HepG2 (cell line): Measurements from ENCODE around the gene ASB3. TPM values are rescaled to one million over a fixed set of nuclear protein-coding genes. Genes with fewer than 3 reads are reported as not detected.

Experiments
- BORCS8-MEF2B ChIP-seq: sonication (generic); formaldehyde crosslinking; IDR thresholded peaks from 2 replicates; pipeline ENCODE4 v1.8.0; 2022; ENCODE audit warnings: mild to moderate bottlenecking, missing genetic modification reagents
- EP300 ChIP-seq, 3 experiments: sonication (generic) in 1 of 3; formaldehyde crosslinking in 1 of 3; IDR thresholded peaks; 2 replicates each; pipeline versions ENCODE4 v1.5.1 to v1.6.1; 2011 to 2020; ENCODE audit warnings: low read depth in 2 of 3, low read length in 2 of 3, borderline replicate concordance in 1 of 3, improper control_type of control experiment in 1 of 3, mild to moderate bottlenecking in 1 of 3, missing genetic modification reagents in 1 of 3, moderate library complexity in 1 of 3
- HOXD1 ChIP-seq: sonication (generic); formaldehyde crosslinking; IDR thresholded peaks from 2 replicates; pipeline ENCODE4 v1.5.0; 2020; ENCODE audit warnings: missing genetic modification reagents
- MZF1 ChIP-seq: sonication (generic); formaldehyde crosslinking; IDR thresholded peaks from 2 replicates; pipeline ENCODE4 v1.8.1; 2023; ENCODE audit warnings: mild to moderate bottlenecking, missing genetic modification reagents, borderline replicate concordance
- NR2F1 ChIP-seq, 2 experiments: fragments of 450-650 bp in 1 of 2; formaldehyde crosslinking in 1 of 2; IDR thresholded peaks; 2 replicates each; pipeline versions ENCODE4 v1.5.0 to v1.6.1; 2016 to 2020; ENCODE audit warnings: mild to moderate bottlenecking in 1 of 2, missing compliant biosample characterization in 1 of 2, missing genetic modification reagents in 1 of 2, moderate library complexity in 1 of 2
- STAT5B ChIP-seq: sonication (generic); formaldehyde crosslinking; IDR thresholded peaks from 2 replicates; pipeline ENCODE4 v1.4.0; 2020; ENCODE audit warnings: missing genetic modification reagents
- ZNF136 ChIP-seq: sonication (generic); formaldehyde crosslinking; IDR thresholded peaks from 2 replicates; pipeline ENCODE4 v1.8.1; 2022; ENCODE audit warnings: low read depth, mild to moderate bottlenecking, moderate library complexity, missing genetic modification reagents
- ZNF3 ChIP-seq: IDR thresholded peaks from 2 replicates; pipeline ENCODE4 v1.7.0; 2017; ENCODE audit warnings: inconsistent platforms
- ZNF563 ChIP-seq: sonication (generic); formaldehyde crosslinking; IDR thresholded peaks from 2 replicates; pipeline ENCODE4 v1.8.0; 2022; ENCODE audit warnings: mild to moderate bottlenecking, moderate library complexity, missing genetic modification reagents
- ZNF607 ChIP-seq: sonication (generic); formaldehyde crosslinking; IDR thresholded peaks from 2 replicates; pipeline ENCODE4 v1.5.1; 2020; ENCODE audit warnings: missing genetic modification reagents, mild to moderate bottlenecking, borderline replicate concordance
- polyA plus RNA-seq, 8 experiments: library from polyadenylated mRNA; depleted of rRNA in 3 of 8; stranded (reverse) in 7 of 8; unstranded in 1 of 8; fragments of >200 nt; fragmentation: Illumina TruSeq in 4 of 8; extraction: Trizol in 4 of 8; gene quantifications; 2 replicates each; pipeline versions ENCODE4 v1.2.1 to v1.2.3, GENCODE V29; 2011 to 2016; ENCODE audit warnings: low read depth in 4 of 8, missing spikeins in 1 of 8, mixed read lengths in 1 of 8; ENCODE audit not compliant: insufficient read depth in 1 of 8
- total RNA-seq, 5 experiments: library from RNA; depleted of rRNA; stranded (reverse); fragments of >200 nt; fragmentation: Illumina TruSeq; extraction: Trizol; gene quantifications; 2 replicates each; pipeline ENCODE4 v1.2.3, GENCODE V29; 2016; ENCODE audit warnings: low read depth in 1 of 5
- TF ChIP-seq, protein P1 (sequence below): sonication (generic); formaldehyde crosslinking; IDR thresholded peaks from 2 replicates; pipeline ENCODE4; 2020; ENCODE audit warnings: missing genetic modification reagents, mild to moderate bottlenecking, borderline replicate concordance
- TF ChIP-seq, protein P2 (sequence below), 2 experiments: IDR thresholded peaks; 2 replicates each; pipeline ENCODE4 v1.6.1; 2011 to 2012; ENCODE audit warnings: low read length in 2 of 2, borderline replicate concordance in 1 of 2, low read depth in 1 of 2, mild to moderate bottlenecking in 1 of 2, moderate library complexity in 1 of 2
- TF ChIP-seq, protein P3 (sequence below), 2 experiments: fragments of 450-650 bp in 1 of 2; sonication (generic) in 1 of 2; formaldehyde crosslinking; IDR thresholded peaks; 2 replicates each; pipeline versions ENCODE4 v1.5.0 to v1.8.0; 2020 to 2022; ENCODE audit warnings: mild to moderate bottlenecking in 1 of 2, missing genetic modification reagents in 1 of 2
- TF ChIP-seq, protein P4 (sequence below): sonication (generic); formaldehyde crosslinking; IDR thresholded peaks from 2 replicates; pipeline ENCODE4 v1.5.0; 2020; ENCODE audit warnings: mild to moderate bottlenecking, missing genetic modification reagents

Gene ASB3
- total and polyA plus RNA-seq, 2 of the 13 experiments (the other 11 are each of a cell fraction or from before 2014, with no cell fraction given), result 40.1 to 41.8 TPM

DNA sequence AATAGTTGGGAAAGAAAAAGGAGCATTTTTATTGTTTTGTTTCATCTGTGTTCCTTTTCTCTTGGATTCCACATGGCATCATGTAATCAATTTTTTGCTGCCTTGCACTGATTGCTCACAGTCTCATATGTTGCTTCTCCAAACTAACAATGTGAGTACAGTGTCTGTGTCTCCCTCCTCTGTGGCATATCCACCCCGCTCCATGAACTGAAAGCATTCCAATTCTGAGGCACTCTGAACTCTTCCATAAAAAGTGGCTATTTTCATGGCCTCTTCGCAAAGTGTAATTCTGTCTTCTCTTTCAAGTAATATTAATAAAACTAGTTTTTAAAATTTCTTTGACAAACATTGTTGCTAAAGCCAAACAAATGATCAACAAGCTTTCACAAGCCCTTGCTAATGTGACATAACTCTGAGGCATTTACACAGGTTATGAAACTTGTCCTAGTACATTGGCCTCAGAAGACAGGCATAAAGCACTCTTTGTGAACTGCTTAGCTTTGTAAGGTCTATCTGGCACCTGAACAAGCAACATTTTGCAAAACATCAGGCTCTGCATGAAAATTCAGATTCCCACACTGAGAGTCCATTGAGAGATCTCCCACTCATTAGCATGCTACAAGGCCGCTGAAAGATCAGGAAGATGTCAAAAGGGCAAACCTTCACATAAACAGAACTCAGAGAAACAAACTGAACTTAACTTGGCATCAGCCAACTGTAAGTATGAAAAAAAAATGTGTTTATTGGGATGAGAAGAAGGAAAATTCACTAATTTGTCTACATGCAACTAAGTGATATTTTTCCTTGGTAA is 40.0 kb upstream of the ASB3 start (continued):
- TF ChIP-seq STAT5B (peak; percentile 88; the same call in 1 of the 2 replicates), ZNF3 (CRISPR knock-in tag) (peak; percentile 71), NR2F1 (CRISPR knock-in tag; IDR thresholded peaks at IDR 0.05) (peak; percentile 87 to 92), ZNF563 (CRISPR knock-in tag) (no peak), BORCS8-MEF2B (no peak; the same call in 1 of the 2 replicates), ZNF136 (CRISPR knock-in tag) (no peak; the same call in 1 of the 2 replicates), HOXD1 (CRISPR knock-in tag) (peak; percentile 90), ZNF607 (CRISPR knock-in tag) (peak; percentile 42; the same call in 1 of the 2 replicates), EP300 (IDR thresholded peaks at IDR 0.05; ENCODE audit: low read depth in 2 of 2, low read length in 2 of 2) (peak; percentile 97 to 99), EP300 (CRISPR knock-in tag; IDR thresholded peaks at IDR 0.05; ENCODE audit: borderline replicate concordance) (peak; percentile 99), MZF1 (no peak)
- TF ChIP-seq, protein P1, sequence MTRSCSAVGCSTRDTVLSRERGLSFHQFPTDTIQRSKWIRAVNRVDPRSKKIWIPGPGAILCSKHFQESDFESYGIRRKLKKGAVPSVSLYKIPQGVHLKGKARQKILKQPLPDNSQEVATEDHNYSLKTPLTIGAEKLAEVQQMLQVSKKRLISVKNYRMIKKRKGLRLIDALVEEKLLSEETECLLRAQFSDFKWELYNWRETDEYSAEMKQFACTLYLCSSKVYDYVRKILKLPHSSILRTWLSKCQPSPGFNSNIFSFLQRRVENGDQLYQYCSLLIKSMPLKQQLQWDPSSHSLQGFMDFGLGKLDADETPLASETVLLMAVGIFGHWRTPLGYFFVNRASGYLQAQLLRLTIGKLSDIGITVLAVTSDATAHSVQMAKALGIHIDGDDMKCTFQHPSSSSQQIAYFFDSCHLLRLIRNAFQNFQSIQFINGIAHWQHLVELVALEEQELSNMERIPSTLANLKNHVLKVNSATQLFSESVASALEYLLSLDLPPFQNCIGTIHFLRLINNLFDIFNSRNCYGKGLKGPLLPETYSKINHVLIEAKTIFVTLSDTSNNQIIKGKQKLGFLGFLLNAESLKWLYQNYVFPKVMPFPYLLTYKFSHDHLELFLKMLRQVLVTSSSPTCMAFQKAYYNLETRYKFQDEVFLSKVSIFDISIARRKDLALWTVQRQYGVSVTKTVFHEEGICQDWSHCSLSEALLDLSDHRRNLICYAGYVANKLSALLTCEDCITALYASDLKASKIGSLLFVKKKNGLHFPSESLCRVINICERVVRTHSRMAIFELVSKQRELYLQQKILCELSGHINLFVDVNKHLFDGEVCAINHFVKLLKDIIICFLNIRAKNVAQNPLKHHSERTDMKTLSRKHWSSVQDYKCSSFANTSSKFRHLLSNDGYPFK (CRISPR knock-in tag), result no peak
- TF ChIP-seq, protein P2, sequence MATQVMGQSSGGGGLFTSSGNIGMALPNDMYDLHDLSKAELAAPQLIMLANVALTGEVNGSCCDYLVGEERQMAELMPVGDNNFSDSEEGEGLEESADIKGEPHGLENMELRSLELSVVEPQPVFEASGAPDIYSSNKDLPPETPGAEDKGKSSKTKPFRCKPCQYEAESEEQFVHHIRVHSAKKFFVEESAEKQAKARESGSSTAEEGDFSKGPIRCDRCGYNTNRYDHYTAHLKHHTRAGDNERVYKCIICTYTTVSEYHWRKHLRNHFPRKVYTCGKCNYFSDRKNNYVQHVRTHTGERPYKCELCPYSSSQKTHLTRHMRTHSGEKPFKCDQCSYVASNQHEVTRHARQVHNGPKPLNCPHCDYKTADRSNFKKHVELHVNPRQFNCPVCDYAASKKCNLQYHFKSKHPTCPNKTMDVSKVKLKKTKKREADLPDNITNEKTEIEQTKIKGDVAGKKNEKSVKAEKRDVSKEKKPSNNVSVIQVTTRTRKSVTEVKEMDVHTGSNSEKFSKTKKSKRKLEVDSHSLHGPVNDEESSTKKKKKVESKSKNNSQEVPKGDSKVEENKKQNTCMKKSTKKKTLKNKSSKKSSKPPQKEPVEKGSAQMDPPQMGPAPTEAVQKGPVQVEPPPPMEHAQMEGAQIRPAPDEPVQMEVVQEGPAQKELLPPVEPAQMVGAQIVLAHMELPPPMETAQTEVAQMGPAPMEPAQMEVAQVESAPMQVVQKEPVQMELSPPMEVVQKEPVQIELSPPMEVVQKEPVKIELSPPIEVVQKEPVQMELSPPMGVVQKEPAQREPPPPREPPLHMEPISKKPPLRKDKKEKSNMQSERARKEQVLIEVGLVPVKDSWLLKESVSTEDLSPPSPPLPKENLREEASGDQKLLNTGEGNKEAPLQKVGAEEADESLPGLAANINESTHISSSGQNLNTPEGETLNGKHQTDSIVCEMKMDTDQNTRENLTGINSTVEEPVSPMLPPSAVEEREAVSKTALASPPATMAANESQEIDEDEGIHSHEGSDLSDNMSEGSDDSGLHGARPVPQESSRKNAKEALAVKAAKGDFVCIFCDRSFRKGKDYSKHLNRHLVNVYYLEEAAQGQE (IDR thresholded peaks at IDR 0.05; ENCODE audit: borderline replicate concordance in 1 of 2, low read depth in 1 of 2, low read length in 2 of 2), result peak in 1 of 2 experiments; percentile 80; a peak in 2 of 4 replicates
- TF ChIP-seq, protein P3, sequence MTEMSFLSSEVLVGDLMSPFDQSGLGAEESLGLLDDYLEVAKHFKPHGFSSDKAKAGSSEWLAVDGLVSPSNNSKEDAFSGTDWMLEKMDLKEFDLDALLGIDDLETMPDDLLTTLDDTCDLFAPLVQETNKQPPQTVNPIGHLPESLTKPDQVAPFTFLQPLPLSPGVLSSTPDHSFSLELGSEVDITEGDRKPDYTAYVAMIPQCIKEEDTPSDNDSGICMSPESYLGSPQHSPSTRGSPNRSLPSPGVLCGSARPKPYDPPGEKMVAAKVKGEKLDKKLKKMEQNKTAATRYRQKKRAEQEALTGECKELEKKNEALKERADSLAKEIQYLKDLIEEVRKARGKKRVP (CRISPR knock-in tag; IDR thresholded peaks at IDR 0.05), result peak in 1 of 2 experiments; percentile 94; a peak in 2 of 4 replicates
- TF ChIP-seq, protein P4, sequence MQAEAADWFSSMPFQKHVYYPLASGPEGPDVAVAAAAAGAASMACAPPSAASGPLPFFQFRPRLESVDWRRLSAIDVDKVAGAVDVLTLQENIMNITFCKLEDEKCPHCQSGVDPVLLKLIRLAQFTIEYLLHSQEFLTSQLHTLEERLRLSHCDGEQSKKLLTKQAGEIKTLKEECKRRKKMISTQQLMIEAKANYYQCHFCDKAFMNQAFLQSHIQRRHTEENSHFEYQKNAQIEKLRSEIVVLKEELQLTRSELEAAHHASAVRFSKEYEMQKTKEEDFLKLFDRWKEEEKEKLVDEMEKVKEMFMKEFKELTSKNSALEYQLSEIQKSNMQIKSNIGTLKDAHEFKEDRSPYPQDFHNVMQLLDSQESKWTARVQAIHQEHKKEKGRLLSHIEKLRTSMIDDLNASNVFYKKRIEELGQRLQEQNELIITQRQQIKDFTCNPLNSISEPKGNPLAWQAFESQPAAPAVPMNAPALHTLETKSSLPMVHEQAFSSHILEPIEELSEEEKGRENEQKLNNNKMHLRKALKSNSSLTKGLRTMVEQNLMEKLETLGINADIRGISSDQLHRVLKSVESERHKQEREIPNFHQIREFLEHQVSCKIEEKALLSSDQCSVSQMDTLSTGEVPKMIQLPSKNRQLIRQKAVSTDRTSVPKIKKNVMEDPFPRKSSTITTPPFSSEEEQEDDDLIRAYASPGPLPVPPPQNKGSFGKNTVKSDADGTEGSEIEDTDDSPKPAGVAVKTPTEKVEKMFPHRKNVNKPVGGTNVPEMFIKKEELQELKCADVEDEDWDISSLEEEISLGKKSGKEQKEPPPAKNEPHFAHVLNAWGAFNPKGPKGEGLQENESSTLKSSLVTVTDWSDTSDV (CRISPR knock-in tag), result no peak
